HG02870 (cell line): ENCODE data around the gene MRGPRF.
"Not testable (repeated sequence)": the region's sequence is repeated elsewhere in the genome, so short reads cannot be mapped to it uniquely, and the experiment has no call there.

Source experiments
- ATAC-seq: cut with Tn5 transposase; IDR thresholded peaks from one replicate; pipeline ENCODE4 v1.9.1; 2021; ENCODE audit warnings: mild to moderate bottlenecking, moderate library complexity; ENCODE audit not compliant: unreplicated experiment

Gene MRGPRF

GRCh38 chr11:68989936-68990606 lies 23.0 kb downstream of the MRGPRF start:
- ATAC-seq, result no peak

DNA sequence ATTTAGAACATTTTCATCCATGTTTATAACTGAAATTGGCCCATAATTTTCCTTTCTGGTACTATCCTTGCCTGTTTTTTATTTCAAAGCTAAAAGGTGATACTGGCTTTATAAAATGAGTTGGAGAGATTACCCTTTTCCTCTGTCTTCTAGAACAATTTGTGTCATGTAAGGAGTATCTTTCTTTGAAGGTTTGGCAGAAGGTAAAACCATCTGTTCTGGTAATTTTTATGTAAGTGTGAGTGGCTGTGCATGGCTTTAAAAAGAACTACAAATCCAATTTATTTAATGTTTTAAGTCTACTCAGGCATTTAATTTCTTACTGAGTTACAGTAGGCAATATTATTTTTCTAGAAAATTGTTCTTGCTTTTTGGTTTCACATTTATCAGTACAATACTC lies 24.6 kb downstream of the MRGPRF start:
- ATAC-seq, result no peak

GRCh38 chr11:68987211-68987610 lies 25.8 kb downstream of the MRGPRF start:
- no peak for ATAC-seq

- no peak for ATAC-seq
Observed at GRCh38 chr11:68983801-68984200, 29.2 kb downstream of the MRGPRF start.

DNA sequence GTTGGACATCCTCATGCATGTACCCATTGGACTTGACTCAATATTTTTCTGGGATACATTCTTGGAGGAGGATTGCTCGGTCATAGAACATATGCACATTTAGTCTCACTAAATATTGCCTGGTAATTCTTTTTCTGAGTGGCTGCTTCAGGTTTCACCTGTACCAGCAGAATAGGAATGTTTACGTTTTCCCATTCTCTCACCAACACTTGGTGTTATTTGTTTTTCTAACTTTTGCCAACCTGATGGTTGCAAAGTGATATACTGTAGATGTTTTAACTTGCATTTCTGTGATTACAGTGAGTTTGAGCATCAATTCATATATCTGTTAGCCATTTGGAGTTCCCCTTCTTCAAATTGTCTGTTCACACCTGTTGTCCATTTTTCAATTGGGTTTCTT lies 30.9 kb downstream of the MRGPRF start:
- no peak for ATAC-seq

DNA sequence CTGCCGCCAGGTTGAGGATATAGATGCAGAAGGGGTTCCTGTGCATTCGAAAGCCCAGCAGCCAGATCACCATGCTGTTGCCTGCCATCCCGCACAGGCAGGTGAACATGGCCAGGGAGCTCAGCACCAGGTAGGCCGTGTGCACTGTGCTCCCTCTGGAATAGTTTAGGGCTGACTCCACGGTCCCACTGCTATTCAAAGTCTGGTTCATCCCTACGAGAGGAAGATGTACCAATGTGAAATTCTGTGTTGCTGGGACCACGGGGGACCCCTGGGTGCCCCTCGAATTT lies 32.3 kb downstream of the MRGPRF start, which contains the start of gene MRGPRD:
Gene MRGPRD, minus strand, starts transcription at position 211 of the 290 bp plus-strand sequence. Its CDS starts 0 bp downstream, at position 211.
- no peak for ATAC-seq

- no peak for ATAC-seq
Observed at GRCh38 chr11:68979931-68980775, 32.9 kb downstream of the MRGPRF start.

- no peak for ATAC-seq
Observed at GRCh38 chr11:68978931-68979594, 34.0 kb downstream of the MRGPRF start.

DNA sequence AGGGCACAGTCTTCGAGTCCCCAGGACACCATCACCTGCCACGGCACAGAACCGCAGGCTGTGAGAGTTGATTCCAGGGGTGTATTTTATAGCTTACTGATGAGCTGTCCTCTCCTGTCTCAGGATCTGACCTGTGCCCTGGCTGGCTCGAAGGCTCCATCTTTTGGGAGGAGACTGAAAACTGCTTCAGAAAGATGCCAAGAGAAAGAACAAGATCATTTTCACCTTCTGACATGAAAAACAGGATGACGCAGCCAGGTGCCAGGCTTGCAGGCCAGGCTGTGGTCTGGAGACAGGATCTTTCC lies 34.5 kb downstream of the MRGPRF start:
- no peak for ATAC-seq

DNA sequence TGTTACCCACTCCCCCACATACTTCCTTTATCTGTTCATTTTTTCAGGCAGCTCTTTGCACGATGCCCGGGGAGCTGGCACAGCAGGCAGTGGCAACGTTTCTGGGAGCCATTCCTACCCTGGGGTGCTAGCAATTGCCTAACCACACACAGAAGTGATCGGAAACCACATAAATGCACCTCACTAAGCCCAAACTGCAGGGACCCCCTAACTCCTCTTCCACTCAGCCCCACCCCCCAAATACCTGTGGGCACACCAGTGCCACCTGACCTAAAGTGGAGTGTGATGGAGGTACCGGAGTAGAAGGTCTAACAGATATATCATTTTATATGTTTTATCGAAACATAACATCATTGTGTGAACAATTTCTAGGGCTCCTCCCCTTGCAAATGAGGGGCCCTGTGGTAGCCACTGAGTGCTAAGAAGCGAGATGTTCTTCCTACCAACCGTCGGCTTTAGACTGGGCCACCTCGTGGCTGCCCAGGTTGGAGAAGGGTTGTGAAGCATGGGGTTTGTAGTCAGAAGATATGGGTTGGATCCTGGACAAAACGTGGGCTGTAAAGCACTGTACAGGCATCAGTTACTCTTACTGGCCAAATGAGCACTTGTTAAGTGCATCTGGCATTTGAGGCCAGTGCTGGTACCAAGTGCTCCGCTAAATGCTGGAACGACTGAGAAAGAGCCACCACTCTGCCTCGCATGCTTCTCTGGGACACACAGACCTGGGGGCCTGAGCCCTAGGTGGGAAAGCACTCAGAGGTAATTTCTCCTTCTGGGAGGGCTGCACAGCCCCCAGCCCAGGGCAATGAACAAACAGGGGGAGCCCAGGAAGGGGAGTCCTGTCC lies 35.0 kb downstream of the MRGPRF start:
- no peak for ATAC-seq

DNA sequence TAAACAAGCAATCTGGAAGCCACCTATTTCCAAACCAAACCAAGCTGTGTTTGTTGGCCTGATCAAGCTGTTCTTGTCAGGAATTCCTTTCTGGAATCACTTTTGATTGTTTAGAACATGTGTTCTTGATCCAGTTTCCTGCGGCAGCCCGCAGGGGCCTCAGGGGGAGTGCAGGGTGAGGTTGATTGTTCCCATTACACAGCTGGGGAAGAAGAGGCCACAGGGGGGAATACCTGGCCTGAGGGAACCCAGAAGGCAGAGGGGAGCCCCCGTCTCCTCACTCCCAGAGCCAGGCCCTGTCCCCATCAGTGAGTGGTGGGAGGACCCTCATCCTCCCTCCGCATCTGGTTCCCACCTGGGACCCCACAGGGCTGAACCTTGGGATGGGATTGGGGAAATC lies 36.5 kb downstream of the MRGPRF start:
- ATAC-seq, result no peak

DNA sequence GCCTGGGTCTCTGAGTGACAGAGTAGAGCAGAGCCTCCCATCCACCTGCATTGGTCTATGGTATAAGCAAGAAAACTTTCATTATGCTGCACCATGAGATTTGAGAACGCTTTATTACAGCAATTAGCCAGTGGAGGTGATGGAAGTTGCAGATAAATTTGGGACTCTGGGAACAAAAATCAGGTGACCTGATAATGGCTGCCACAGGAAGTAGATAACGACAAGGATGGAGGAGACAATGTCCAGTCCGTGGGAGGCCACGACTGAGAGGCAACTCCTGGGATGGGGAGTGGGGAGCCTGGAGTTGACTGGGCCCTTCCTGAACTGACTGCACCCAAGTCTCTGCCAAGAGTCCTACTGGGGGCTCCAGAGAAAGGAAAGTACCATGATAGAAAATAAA lies 37.0 kb downstream of the MRGPRF start:
- no peak for ATAC-seq

GRCh38 chr11:68974421-68975194 lies 38.4 kb downstream of the MRGPRF start:
- ATAC-seq, result no peak

- ATAC-seq, result not testable (repeated sequence)
Observed at GRCh38 chr11:68973706-68974105, 39.3 kb downstream of the MRGPRF start.

- no peak for ATAC-seq
Observed at GRCh38 chr11:68973219-68973618, 39.8 kb downstream of the MRGPRF start.

DNA sequence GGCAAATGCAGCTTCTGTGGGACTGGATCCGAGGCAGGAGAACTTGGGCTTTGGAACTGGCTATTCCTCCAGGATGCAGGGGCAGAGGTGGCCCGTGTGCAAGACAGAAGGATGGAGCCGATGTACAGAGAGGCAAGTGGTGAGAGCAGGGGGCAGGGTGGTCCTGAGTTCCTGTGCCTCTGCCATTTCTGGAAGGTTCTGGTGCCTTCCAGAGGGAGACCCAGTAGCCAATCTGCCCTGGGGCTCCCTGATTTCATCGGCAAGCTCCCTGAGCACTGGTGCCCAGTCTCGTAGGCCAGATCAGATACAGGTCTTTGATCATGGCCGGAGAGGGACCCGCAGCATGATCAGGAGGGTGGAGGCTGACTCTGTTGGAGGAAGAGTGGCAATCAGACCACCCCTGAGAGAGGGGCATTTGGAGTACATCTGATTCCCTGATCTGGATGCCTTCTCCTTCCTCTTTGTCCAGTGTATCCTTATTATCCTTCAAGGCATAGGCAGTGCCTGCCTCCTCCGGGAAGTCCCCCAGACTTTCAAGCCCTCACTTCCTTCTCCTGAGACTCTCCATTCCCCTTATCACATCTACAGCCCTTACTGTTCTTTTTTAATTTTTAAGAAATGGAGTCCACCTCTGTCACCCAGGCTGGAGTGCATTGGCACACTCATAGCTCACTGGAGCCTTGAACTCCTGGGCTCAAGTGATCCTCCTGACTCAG lies 42.0 kb downstream of the MRGPRF start:
- no peak for ATAC-seq

DNA sequence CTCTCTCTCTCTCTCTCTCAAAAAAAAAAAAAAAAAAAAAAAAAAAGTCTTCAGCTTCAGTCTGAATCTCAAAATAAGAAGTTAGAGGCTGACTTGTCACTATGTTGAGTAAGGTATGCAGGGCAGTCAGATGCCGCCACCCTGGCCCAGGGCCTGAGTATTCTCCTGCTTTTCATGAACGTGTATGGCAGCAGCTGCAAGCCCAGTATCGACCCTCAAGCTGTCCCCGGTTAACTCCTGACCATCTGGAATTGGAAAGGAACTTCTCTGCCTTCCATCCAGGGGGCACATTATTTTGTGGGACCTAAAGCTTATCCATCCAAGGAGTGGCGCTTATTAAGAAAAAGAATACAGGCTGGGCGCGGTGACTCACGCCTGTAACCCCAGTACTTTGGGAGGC lies 43.7 kb downstream of the MRGPRF start:
- ATAC-seq, result no peak

- no peak for ATAC-seq
Observed at GRCh38 chr11:68968306-68969250, 44.5 kb downstream of the MRGPRF start.
